ENCODE results near the gene NTF4. TPM values are rescaled to one million over a fixed set of nuclear protein-coding genes. Genes with fewer than 3 reads are reported as not detected.

Gene NTF4
- polyA plus RNA-seq, 1 of the 3 experiments (the other 2 are of a cell fraction): 0.66 TPM

GRCh38 chr19:49101160-49101559, 36.5 kb upstream of the NTF4 start:
- 89% methylated on average over 11 of the region's 12 CpGs for WGBS (ENCODE audit: low lambda C conversion rate)
- Histone ChIP-seq H3K4me1 (ENCODE audit: control insufficient read depth in 1 of 2, insufficient read depth in 2 of 2, low read depth in 1 of 2, low read length in 1 of 2) (no peaks in the 10 kb centered on the region), H3K9ac (no peak overlapping the region), H3K27ac (ENCODE audit: low read depth in 2 of 2, low read length in 1 of 2) (no peak overlapping the region), H4K20me1 (ENCODE audit: insufficient read depth) (peaks cover 64% of the 10 kb centered on the region), H3K79me2 (ENCODE audit: insufficient read depth) (peaks cover 59% of the 10 kb centered on the region), H3K9me3 (no peaks in the 10 kb centered on the region), H3K4me3 (ENCODE audit: low read depth in 2 of 2, low read length in 1 of 2) (no peak overlapping the region), H3K4me2 (no peak overlapping the region), H2AFZ (ENCODE audit: low read depth) (no peak overlapping the region), H3K9me2 (no peaks in the 10 kb centered on the region), H3K36me3 (replicated peaks in 1 of 2; ENCODE audit: control insufficient read depth in 1 of 2, insufficient read depth in 2 of 2, low read length in 1 of 2) (peaks cover 48 to 72% of the 10 kb centered on the region in 2 experiments), H3K27me3 (ENCODE audit: insufficient read depth) (no peaks in the 10 kb centered on the region), H3F3A (replicated peaks; ENCODE audit: insufficient read depth) (peaks cover 50% of the 10 kb centered on the region)
- ChIA-PET POLR2A (no interaction called here), CTCF (interaction anchor here (0.5 to 7.5 kb wide), 6 partner anchors 15 to 107 kb away, joined by 3 to 86 read pairs (median 4); partner anchors contain the start of genes CGB7 and LIN7B)
- DNase-seq: no peak
- no peak for TF ChIP-seq IRF3 (IDR thresholded peaks at IDR 0.05; ENCODE audit: low read depth, low read length)
- TF ChIP-seq RXRA (IDR thresholded peaks at IDR 0.05; ENCODE audit: borderline replicate concordance, low read depth): no peak
- TF ChIP-seq GABPA (IDR thresholded peaks at IDR 0.05; ENCODE audit: low read depth): no peak
- TF ChIP-seq FOXM1 (IDR thresholded peaks at IDR 0.05; ENCODE audit: low read depth): no peak
- TF ChIP-seq GATA2 (CRISPR knock-in tag; IDR thresholded peaks at IDR 0.05): no peak
- TF ChIP-seq JUND (IDR thresholded peaks at IDR 0.05): no peak
- TF ChIP-seq YY1 (IDR thresholded peaks at IDR 0.05; ENCODE audit: low read depth): no peak
- no peak for TF ChIP-seq TCF12 (IDR thresholded peaks at IDR 0.05)
- TF ChIP-seq USF2 (IDR thresholded peaks at IDR 0.05; ENCODE audit: borderline replicate concordance, low read depth, low read length): no peak
- no peak for TF ChIP-seq RCOR1 (IDR thresholded peaks at IDR 0.05; ENCODE audit: low read length)
- TF ChIP-seq CHD2 (IDR thresholded peaks at IDR 0.05; ENCODE audit: low read length, partially characterized antibody): no peak
- no peak for TF ChIP-seq PBX3 (IDR thresholded peaks at IDR 0.05)
- TF ChIP-seq EZH2phosphoT487 (IDR thresholded peaks at IDR 0.05; ENCODE audit: borderline replicate concordance, low read depth): no peak
- TF ChIP-seq CTCF (IDR thresholded peaks at IDR 0.05): no peak
- no peak for TF ChIP-seq RAD21 (IDR thresholded peaks at IDR 0.05; ENCODE audit: low read length)
- TF ChIP-seq NFIC (IDR thresholded peaks at IDR 0.05; ENCODE audit: borderline replicate concordance): no peak
- no peak for TF ChIP-seq FOXJ3 (CRISPR knock-in tag; IDR thresholded peaks at IDR 0.05)
- no peak for TF ChIP-seq SMC3 (IDR thresholded peaks at IDR 0.05; ENCODE audit: low read depth, low read length)

Measured in SK-N-SH (cell line).